GM12874 (cell line): Measurements from ENCODE around the gene MYH2.

Experiments
- TF ChIP-seq, protein P1 (sequence below): IDR thresholded peaks from 2 replicates; pipeline ENCODE4 v1.5.1; 2011; ENCODE audit warnings: low read depth, mild to moderate bottlenecking, control low read depth, low read length, moderate library complexity; ENCODE audit not compliant: insufficient read depth

The MYH2 gene

DNA sequence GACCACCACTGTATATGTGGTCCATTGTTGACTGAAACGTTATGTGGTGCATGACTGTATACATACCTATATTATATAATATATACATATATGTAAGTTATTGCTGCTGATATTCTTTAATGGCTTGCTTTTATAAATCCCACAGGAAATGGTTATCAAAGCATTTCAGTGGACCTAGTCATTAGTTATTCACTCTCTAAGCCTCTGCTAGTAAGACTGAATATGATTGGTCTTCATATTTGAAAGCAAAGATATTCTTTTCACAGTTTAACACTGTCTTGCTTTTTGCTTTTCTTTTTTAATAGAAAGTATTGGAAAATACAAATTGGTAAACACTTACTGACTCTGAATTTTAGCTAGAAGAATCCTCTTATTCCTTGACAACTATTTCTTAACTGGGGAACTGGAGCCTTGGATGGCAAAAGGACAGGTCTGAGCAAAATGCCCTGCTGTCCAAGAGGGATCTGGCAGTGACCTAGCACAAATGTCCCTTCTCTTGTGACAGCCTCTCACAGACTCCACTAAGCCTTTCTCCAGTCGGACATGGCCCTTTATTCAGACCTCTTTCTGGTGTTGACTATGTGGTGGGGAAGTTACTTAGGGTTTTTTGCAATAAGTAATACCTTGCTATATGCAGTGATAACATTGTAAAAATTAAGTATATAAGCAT is 14.7 kb upstream of the MYH2 start:
- TF ChIP-seq, protein P1, sequence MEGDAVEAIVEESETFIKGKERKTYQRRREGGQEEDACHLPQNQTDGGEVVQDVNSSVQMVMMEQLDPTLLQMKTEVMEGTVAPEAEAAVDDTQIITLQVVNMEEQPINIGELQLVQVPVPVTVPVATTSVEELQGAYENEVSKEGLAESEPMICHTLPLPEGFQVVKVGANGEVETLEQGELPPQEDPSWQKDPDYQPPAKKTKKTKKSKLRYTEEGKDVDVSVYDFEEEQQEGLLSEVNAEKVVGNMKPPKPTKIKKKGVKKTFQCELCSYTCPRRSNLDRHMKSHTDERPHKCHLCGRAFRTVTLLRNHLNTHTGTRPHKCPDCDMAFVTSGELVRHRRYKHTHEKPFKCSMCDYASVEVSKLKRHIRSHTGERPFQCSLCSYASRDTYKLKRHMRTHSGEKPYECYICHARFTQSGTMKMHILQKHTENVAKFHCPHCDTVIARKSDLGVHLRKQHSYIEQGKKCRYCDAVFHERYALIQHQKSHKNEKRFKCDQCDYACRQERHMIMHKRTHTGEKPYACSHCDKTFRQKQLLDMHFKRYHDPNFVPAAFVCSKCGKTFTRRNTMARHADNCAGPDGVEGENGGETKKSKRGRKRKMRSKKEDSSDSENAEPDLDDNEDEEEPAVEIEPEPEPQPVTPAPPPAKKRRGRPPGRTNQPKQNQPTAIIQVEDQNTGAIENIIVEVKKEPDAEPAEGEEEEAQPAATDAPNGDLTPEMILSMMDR, result no peak

DNA sequence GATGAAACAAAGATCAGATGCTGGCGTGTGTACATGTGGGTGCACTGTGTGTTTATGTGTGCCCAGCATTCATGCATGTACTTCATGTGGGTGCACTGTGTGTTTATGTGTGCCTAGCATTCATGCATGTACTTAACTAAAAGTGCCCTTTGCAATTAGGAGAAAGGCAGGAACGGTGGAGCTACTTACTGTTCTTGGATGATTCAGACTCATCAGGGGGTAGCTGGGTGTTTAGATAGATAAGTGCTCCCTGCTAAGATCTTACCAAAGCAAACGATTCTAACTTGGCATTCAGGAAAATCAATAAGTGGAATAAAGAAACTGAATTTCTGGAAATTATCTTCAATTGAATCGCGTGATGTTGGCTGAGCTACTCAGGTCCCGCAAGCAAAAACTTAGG is 8.6 kb upstream of the MYH2 start:
- TF ChIP-seq, protein P1, result no peak

DNA sequence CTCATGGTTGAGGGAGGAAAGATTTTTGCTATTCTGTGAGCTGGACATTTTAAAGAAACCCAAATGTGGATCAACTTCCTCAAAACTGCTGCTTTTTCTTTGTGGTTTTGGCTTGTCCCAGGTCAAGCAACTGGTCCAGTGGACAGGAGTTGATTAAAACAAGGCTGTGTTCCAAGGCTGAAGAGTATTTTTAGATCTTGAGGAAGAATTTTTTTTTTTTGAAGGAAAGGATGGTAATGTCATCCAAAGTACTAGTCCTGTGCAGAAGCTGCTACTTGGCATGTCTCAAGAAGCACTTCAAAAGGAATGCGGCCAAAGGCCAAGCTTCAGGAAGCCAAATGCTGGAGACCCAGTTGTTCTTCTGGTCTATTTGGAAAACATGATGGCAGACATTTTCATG is 8.0 kb upstream of the MYH2 start:
- TF ChIP-seq, protein P1, result no peak

DNA sequence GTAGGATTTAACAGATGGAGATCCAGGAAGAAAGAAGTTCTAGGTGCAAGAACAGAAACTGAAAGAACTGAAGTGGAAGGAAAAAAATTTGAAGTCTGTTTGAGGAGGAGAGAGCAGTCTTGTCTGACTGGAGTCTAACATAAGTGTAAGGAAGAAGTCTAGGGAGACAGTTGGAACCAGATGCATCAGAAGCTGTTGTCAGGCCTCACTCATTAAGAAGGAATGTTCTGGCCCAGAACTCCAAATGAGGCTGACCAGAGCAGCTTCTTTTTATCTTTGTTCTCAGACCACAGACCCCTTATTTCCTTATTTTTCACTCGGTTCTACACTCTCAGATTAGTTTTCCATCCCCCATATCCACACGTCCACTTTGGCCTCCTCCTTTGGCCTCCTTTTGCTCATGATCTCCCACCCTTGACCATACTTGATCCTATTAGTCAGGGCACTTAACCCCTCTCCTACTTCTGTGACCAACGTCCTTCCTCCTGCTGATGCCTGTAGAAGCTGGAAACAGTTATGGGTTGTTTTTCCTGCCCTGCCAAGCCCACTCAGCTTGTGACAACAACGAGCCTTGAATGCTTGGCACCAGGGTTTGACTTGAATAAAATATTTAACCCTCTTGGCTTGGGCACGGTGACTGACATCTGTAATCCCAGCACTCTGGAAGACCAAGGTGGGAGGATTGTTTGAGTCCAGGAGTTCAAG is 7.0 kb upstream of the MYH2 start:
- TF ChIP-seq, protein P1, result no peak

DNA sequence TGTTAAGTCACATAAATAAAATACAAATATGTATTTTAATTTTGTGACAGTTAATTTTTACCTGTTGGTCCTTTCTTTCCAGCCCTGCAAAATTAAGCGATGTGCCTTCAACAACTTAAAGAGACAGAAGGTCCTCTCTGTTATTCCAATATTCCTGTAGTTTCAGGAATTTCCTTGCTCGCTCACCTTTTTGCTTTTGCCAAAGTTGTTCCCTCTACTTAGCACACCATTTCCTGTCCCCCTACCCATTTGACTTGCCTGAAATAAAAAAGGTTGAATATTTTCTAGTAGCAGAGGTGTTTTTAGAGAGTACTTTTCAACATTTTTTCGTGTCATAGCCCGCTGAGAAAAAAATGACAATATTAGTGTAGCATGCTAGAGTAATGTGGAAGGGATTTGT is 556 bp upstream of the MYH2 start:
- TF ChIP-seq, protein P1, result no peak

DNA sequence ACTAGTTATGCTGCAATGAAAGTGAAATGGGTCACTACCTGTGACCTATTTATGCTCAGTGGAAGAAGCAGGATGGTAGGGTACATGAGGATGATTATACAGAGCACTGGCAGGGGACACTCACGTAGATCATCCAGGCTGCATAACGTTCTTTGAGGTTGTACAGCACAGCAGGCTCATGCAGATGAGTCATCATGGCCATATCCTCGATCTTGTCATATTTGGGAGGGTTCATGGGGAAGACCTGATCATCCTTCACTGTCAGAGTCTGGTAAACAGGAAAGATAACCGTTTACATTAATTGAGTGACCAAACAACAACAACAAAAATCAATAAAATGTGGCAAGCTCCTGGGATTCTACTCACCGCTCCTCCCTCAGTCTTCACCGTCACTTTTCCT is 2.1 kb downstream of the MYH2 start:
- TF ChIP-seq, protein P1, result no peak

DNA sequence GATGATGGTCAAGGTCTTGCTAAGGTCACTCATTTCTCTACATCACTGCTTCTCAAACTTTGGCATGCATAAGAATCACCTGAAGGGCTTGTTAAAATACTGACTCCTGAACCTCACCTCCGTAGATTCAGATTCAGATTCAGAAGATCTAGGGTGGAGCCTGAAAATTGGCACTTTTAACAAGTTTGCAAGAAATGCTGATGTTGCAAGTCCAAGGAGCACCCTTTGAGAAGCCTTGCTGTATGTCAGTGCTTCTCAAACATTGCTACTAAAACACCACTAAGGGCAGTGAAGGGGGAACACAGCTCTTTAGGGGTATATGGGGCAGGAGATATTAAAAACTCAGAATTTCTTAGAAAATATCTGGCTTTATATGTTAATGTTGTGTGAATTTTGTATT is 17.4 kb downstream of the MYH2 start:
- TF ChIP-seq, protein P1, result no peak
